GM10266 (cell line): ENCODE data around the gene CEBPZ.

Experiments used
- DNase-seq: peaks from one replicate; pipeline ENCODE4 v3.0.0; 2012; ENCODE audit errors: extremely low spot score
- TF ChIP-seq, protein P1 (sequence below): IDR thresholded peaks from 2 replicates; pipeline ENCODE4 v1.5.1; 2012; ENCODE audit warnings: mild to moderate bottlenecking, low read depth; ENCODE audit not compliant: control insufficient read depth, insufficient read depth; ENCODE audit errors: missing control alignments

Gene CEBPZ, protein sequence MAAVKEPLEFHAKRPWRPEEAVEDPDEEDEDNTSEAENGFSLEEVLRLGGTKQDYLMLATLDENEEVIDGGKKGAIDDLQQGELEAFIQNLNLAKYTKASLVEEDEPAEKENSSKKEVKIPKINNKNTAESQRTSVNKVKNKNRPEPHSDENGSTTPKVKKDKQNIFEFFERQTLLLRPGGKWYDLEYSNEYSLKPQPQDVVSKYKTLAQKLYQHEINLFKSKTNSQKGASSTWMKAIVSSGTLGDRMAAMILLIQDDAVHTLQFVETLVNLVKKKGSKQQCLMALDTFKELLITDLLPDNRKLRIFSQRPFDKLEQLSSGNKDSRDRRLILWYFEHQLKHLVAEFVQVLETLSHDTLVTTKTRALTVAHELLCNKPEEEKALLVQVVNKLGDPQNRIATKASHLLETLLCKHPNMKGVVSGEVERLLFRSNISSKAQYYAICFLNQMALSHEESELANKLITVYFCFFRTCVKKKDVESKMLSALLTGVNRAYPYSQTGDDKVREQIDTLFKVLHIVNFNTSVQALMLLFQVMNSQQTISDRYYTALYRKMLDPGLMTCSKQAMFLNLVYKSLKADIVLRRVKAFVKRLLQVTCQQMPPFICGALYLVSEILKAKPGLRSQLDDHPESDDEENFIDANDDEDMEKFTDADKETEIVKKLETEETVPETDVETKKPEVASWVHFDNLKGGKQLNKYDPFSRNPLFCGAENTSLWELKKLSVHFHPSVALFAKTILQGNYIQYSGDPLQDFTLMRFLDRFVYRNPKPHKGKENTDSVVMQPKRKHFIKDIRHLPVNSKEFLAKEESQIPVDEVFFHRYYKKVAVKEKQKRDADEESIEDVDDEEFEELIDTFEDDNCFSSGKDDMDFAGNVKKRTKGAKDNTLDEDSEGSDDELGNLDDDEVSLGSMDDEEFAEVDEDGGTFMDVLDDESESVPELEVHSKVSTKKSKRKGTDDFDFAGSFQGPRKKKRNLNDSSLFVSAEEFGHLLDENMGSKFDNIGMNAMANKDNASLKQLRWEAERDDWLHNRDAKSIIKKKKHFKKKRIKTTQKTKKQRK

DNA sequence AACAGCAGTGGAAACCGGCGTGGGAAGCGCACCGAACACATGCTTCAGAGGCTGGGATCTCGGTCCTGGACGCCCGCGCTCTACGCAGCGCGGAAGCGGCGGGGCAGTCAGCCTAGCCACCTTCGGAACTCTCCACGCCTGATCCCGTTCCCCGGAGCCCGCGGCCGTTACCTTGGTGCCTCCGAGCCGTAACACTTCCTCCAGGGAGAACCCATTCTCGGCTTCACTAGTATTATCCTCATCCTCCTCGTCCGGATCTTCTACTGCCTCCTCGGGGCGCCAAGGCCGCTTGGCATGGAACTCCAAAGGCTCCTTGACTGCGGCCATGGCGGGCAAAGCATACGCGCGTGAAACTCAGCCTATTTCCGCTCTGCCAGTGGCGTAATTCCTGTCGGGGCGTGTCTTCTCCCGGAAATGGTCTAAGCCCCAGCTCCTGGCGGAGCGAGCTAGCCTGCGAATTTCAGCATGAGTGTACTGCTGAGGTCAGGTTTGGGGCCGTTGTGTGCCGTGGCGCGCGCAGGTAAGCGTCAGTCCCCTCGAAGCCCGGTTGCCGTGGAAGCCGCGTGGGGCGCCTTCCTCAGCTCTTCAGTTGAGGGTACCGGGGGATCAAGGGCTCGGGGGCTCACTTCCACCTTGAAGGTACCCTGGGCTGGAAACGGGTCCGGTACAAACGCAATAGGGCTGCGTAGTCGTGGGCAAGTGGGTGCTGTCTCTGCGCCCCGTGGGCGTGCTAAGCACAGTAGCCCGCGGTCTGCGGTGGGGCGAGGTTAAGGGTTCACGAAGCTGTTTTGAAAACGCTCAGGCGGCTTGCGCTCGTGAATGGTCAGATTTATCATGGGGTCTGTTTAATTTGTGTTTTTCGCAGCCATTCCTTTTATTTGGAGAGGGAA, at the start of gene CEBPZ, which contains the start of gene NDUFAF7:
Gene CEBPZ (minus strand): TSS at position 356 of the 890 bp plus-strand sequence. CDS start 29 bp downstream, at position 327.
Gene NDUFAF7 (plus strand): TSS at position 418 of the 890 bp plus-strand sequence. CDS start 48 bp downstream, at position 466.
- TF ChIP-seq, protein P1, sequence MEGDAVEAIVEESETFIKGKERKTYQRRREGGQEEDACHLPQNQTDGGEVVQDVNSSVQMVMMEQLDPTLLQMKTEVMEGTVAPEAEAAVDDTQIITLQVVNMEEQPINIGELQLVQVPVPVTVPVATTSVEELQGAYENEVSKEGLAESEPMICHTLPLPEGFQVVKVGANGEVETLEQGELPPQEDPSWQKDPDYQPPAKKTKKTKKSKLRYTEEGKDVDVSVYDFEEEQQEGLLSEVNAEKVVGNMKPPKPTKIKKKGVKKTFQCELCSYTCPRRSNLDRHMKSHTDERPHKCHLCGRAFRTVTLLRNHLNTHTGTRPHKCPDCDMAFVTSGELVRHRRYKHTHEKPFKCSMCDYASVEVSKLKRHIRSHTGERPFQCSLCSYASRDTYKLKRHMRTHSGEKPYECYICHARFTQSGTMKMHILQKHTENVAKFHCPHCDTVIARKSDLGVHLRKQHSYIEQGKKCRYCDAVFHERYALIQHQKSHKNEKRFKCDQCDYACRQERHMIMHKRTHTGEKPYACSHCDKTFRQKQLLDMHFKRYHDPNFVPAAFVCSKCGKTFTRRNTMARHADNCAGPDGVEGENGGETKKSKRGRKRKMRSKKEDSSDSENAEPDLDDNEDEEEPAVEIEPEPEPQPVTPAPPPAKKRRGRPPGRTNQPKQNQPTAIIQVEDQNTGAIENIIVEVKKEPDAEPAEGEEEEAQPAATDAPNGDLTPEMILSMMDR = no peak
- peak; percentile 83 for DNase-seq

DNA sequence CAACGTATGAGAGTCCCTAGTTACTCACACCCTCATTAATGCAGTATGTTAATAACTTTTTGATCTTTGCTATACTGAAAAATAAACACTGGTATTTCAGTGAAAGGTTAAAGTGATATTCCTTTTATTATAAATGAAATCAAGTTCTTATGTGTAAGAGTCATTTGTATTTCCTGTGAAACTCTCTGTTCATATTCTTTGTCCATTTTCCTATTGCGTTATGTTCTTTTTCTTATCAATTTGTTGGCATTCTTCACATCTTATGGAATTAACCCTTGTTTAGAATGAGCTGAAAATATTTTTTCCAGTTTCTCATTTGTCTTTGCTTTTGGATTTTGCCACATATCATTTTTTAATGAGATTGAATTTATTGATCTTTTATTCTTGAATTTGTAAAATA, 44.9 kb upstream of the CEBPZ start:
- TF ChIP-seq, protein P1 = no peak
- no peak for DNase-seq

DNA sequence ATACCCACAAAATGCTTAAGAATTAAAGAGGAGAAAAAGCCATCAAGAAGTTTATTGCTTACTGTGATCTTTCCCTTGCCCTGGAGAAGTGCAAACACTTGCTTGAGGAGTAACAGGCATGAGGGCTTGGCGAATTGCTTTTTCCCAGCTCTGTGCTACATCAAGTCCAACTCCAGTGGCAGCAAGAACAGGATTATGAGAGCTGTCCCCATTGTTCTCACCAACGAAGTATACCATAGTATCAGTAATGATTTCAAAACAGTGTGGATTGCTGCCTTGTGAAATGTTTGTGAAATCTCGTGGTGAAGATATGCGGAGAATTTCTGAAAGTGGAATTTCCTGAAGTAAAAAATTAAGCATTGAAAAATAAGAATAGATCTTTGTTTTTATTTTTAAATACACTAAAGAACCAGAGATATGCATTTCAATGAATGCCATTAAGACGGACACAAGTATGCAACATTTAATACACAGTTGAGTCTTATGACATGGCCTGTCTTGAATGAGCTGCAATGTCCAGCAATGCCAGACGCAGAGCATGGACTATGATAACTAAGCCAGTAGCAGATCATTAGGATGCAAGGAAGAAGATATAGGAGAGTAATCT, 43.1 kb upstream of the CEBPZ start:
- DNase-seq = no peak
- TF ChIP-seq, protein P1 = no peak

DNA sequence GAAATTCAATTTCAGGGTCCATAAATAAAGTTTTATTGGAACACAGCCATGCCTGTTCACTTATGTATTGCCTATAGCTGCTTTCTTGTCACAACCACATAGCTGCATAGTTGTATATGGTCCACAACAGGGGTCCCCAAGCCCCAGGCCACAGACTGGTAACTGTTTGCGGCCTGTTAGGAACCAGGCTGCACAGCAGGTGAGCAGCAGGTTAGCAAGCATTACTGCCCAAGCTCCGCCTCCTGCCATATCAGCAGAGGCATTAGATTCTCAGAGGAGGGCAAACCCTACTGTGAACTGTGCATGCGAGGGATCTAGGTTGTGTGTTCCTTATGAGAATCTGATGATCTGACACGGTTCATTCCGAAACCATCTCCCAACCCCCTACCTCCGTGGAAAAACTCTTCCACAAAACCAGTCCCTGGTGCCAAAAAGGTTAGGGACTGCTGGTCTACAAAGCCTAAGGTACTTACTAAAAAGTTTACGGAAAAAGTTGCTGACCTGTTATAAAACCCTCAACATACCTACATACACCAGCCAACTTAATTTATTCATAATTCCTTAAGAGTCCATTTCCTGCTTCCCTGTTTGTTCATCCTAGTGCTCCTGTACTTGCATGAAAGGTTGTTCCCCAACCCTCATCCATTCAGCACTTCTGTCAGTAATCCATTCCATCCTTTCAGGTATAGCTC, 40.1 kb upstream of the CEBPZ start:
- TF ChIP-seq, protein P1 = no peak
- DNase-seq = no peak

DNA sequence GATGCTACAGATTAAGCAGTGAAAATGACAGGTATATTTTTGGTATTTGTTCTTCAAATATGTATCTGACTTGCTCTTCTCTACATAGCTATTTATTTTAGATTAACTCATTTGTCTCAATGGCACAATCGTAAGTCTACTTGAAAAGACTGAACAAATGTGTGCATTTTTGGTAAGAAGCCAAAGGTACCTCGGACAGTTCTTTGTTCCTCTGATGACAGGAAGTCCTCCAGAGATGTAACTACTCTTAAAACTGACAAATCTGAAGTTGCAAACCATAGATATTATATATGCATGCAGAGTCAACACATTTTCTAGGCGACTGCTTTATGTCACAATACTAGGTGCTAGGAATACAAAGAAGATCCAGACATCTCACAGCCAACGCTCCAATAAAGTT, 36.7 kb upstream of the CEBPZ start:
- TF ChIP-seq, protein P1 = no peak
- DNase-seq = no peak
